Measurements from ENCODE around the gene PGD. TPM values are rescaled to one million over a fixed set of nuclear protein-coding genes. Genes with fewer than 3 reads are reported as not detected.
"Not testable (repeated sequence)": the region's sequence is repeated elsewhere in the genome, so short reads cannot be mapped to it uniquely, and the experiment has no call there.

PGD gene
- polyA plus RNA-seq, 2 of the 4 experiments (the other 2 are of a cell fraction), result 700 to 1,758 TPM

DNA sequence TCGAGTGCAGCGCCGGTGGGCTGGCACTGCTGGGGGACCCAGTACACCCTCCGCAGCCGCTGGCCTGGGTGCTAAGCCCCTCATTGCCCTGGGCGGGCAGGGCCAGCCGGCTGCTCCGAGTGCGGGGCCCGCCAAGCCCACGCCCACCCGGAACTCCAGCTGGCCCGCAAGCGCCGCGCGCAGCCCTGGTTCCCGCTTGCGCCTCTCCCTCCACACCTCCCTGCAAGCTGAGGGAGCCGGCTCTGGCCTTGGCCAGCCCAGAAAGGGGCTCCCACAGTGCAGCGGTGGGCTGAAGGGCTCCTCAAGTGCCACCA, 27.6 kb downstream of the PGD start:
- CTCF ChIA-PET, result interaction anchor here (1.3 to 3.4 kb wide), 2 partner anchors 36 to 49 kb away, joined by 3 to 26 read pairs; no protein-coding TSS in a partner anchor
- DNase-seq (ENCODE audit: low read depth in 1 of 2, low spot score in 1 of 2); H3K4me2 ChIP-seq; POLR2A ChIA-PET; H3K4me3 ChIP-seq; H3K9me3 ChIP-seq; ATAC-seq; FAIRE-seq: not testable (repeated sequence)
- Histone ChIP-seq H3K27ac (peak overlapping the region in 1 of 2 experiments; percentile 72; a peak in 3 of 6 replicates), H3K4me1 (peaks cover 43% of the 10 kb centered on the region)
- no CpG with 5 or more reads among the region's 21 CpGs for WGBS (ENCODE audit: missing lambda C conversion rate)

DNA sequence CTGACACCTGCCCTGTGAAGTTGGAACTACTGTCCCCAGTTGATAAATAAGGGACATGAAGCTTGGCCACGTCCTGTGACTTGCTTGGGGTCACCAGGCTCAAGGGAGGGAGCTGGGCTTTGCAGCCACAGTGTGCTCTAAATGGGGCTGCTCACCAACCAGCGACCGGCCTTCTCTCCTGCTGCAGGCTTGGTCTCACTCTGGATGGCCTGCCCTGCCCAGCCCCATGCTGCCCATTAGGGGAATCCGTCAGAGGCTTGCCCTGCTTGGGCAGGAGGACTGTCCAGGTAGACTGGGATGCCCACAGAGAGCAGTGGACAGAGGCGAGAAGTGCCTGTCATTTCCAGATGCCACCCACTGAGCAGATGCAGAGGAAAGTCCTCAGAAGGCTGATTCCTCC, 30.1 kb downstream of the PGD start:
- ChIA-PET POLR2A (no interaction called here), CTCF (interaction anchor here (0.7 to 6.6 kb wide), 23 partner anchors 9 to 486 kb away, joined by 3 to 63 read pairs (median 6); partner anchors contain the start of genes KIF1B, LZIC, NMNAT1 and PGD)
- H3K9me3 ChIP-seq, result no peaks in the 10 kb centered on the region
- peaks cover 25% of the 10 kb centered on the region for H3K4me1 ChIP-seq
- TF ChIP-seq FOSB (CRISPR knock-in tag; IDR thresholded peaks at IDR 0.05), result no peak
- TF ChIP-seq HOXB13 (CRISPR knock-in tag; IDR thresholded peaks at IDR 0.05; ENCODE audit: low read depth), result no peak
- no peak for TF ChIP-seq ZNF302 (CRISPR knock-in tag; IDR thresholded peaks at IDR 0.05)
- no peak for TF ChIP-seq CBX2 (IDR thresholded peaks at IDR 0.05; ENCODE audit: borderline replicate concordance, low read depth)
- no peak for TF ChIP-seq RARB (CRISPR knock-in tag; IDR thresholded peaks at IDR 0.05)
- no peak for TF ChIP-seq KDM1A (IDR thresholded peaks at IDR 0.05; ENCODE audit: low read depth)
- TF ChIP-seq POLR2A (IDR thresholded peaks at IDR 0.05; ENCODE audit: low read length), result no peak
- TF ChIP-seq PHF8 (IDR thresholded peaks at IDR 0.05; ENCODE audit: borderline replicate concordance, low read depth), result no peak
- no peak for TF ChIP-seq MAFK (IDR thresholded peaks at IDR 0.05; ENCODE audit: partially characterized antibody)
- no peak for TF ChIP-seq RAD21 (conservative IDR thresholded peaks at IDR 0.05 in 1 of 2, IDR thresholded peaks at IDR 0.05 in 1 of 2)
- TF ChIP-seq, protein P1, sequence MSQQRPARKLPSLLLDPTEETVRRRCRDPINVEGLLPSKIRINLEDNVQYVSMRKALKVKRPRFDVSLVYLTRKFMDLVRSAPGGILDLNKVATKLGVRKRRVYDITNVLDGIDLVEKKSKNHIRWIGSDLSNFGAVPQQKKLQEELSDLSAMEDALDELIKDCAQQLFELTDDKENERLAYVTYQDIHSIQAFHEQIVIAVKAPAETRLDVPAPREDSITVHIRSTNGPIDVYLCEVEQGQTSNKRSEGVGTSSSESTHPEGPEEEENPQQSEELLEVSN (IDR thresholded peaks at IDR 0.05; ENCODE audit: borderline replicate concordance, low read depth), result no peak
- no peak for TF ChIP-seq EHF (CRISPR knock-in tag; IDR thresholded peaks at IDR 0.05)
- TF ChIP-seq ZSCAN20 (CRISPR knock-in tag; IDR thresholded peaks at IDR 0.05), result no peak
- TF ChIP-seq, protein P2, sequence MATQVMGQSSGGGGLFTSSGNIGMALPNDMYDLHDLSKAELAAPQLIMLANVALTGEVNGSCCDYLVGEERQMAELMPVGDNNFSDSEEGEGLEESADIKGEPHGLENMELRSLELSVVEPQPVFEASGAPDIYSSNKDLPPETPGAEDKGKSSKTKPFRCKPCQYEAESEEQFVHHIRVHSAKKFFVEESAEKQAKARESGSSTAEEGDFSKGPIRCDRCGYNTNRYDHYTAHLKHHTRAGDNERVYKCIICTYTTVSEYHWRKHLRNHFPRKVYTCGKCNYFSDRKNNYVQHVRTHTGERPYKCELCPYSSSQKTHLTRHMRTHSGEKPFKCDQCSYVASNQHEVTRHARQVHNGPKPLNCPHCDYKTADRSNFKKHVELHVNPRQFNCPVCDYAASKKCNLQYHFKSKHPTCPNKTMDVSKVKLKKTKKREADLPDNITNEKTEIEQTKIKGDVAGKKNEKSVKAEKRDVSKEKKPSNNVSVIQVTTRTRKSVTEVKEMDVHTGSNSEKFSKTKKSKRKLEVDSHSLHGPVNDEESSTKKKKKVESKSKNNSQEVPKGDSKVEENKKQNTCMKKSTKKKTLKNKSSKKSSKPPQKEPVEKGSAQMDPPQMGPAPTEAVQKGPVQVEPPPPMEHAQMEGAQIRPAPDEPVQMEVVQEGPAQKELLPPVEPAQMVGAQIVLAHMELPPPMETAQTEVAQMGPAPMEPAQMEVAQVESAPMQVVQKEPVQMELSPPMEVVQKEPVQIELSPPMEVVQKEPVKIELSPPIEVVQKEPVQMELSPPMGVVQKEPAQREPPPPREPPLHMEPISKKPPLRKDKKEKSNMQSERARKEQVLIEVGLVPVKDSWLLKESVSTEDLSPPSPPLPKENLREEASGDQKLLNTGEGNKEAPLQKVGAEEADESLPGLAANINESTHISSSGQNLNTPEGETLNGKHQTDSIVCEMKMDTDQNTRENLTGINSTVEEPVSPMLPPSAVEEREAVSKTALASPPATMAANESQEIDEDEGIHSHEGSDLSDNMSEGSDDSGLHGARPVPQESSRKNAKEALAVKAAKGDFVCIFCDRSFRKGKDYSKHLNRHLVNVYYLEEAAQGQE (IDR thresholded peaks at IDR 0.05), result no peak
- TF ChIP-seq FOSL2 (IDR thresholded peaks at IDR 0.05), result no peak
- TF ChIP-seq FOSL2 (CRISPR knock-in tag; IDR thresholded peaks at IDR 0.05), result no peak
- TF ChIP-seq, protein P3, sequence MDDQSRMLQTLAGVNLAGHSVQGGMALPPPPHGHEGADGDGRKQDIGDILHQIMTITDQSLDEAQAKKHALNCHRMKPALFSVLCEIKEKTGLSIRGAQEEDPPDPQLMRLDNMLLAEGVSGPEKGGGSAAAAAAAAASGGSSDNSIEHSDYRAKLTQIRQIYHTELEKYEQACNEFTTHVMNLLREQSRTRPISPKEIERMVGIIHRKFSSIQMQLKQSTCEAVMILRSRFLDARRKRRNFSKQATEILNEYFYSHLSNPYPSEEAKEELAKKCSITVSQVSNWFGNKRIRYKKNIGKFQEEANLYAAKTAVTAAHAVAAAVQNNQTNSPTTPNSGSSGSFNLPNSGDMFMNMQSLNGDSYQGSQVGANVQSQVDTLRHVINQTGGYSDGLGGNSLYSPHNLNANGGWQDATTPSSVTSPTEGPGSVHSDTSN (IDR thresholded peaks at IDR 0.05), result no peak
- peak overlapping the region; percentile 61 to 65; a peak in 4 of 6 replicates for H3K27ac ChIP-seq
- FAIRE-seq (no peak), ATAC-seq (no peak), DNase-seq (ENCODE audit: low read depth in 1 of 2, low spot score in 1 of 2) (no peak)
- H3K4me3 ChIP-seq, result no peak overlapping the region
- 95% methylated on average over 4 of the region's 5 CpGs for WGBS (ENCODE audit: missing lambda C conversion rate)
- no peak overlapping the region for H3K4me2 ChIP-seq

DNA sequence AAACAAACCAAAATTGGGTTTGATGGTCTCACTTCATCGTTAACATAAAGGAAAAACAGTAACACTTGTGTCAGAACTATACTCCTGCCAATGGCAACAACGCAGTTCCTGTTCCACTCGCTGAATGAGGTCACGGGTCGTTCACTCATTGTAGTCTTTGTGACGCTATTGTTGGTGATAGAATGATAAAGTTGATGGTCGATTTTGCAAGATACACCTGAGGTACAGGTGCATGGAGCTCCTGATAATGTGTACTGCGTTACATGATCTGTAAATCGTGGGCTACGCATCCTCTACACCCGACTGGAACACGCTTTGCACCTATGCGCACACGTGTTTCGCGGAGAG, 31.0 kb downstream of the PGD start:
- ATAC-seq, result no peak
- 43% methylated on average over 16 of the region's 16 CpGs for WGBS (ENCODE audit: missing lambda C conversion rate)
- Histone ChIP-seq H3K9me3 (no peaks in the 10 kb centered on the region), H3K4me1 (peaks cover 18% of the 10 kb centered on the region), H3K4me2 (peak overlapping the region; percentile 94), H3K4me3 (peak overlapping the region; percentile 87), H3K27ac (peak overlapping the region; percentile 87 to 97)
- no peak for DNase-seq (ENCODE audit: low read depth in 1 of 2, low spot score in 1 of 2)
- no peak for TF ChIP-seq RNF2 (IDR thresholded peaks at IDR 0.05; ENCODE audit: borderline replicate concordance, low read depth)
- no peak for TF ChIP-seq HOXB13 (CRISPR knock-in tag; IDR thresholded peaks at IDR 0.05; ENCODE audit: low read depth)
- TF ChIP-seq PHF8 (IDR thresholded peaks at IDR 0.05; ENCODE audit: borderline replicate concordance, low read depth), result no peak
- no peak for TF ChIP-seq NR3C1 (IDR thresholded peaks at IDR 0.05)
- TF ChIP-seq, protein P4, sequence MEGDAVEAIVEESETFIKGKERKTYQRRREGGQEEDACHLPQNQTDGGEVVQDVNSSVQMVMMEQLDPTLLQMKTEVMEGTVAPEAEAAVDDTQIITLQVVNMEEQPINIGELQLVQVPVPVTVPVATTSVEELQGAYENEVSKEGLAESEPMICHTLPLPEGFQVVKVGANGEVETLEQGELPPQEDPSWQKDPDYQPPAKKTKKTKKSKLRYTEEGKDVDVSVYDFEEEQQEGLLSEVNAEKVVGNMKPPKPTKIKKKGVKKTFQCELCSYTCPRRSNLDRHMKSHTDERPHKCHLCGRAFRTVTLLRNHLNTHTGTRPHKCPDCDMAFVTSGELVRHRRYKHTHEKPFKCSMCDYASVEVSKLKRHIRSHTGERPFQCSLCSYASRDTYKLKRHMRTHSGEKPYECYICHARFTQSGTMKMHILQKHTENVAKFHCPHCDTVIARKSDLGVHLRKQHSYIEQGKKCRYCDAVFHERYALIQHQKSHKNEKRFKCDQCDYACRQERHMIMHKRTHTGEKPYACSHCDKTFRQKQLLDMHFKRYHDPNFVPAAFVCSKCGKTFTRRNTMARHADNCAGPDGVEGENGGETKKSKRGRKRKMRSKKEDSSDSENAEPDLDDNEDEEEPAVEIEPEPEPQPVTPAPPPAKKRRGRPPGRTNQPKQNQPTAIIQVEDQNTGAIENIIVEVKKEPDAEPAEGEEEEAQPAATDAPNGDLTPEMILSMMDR (IDR thresholded peaks at IDR 0.05), result no peak
- CTCF ChIA-PET, result interaction anchor here (0.6 to 6.6 kb wide), 32 partner anchors 9 to 814 kb away, joined by 3 to 63 read pairs (median 4); partner anchors contain the start of genes KIF1B, LZIC, NMNAT1 and PGD
- POLR2A ChIA-PET, result interaction anchor here (0.6 to 1.6 kb wide), 5 partner anchors 13 to 582 kb away, joined by 4 to 7 read pairs (median 6); no protein-coding TSS in a partner anchor
- FAIRE-seq, result no peak

All from A549 (cell line).